HG03064 (cell line): ENCODE results near the gene PPP1R14D.

Experiments
- ATAC-seq: cut with Tn5 transposase; IDR thresholded peaks from one replicate; pipeline ENCODE4 v1.9.1; 2021; ENCODE audit warnings: low read depth; ENCODE audit not compliant: unreplicated experiment

Gene PPP1R14D

DNA sequence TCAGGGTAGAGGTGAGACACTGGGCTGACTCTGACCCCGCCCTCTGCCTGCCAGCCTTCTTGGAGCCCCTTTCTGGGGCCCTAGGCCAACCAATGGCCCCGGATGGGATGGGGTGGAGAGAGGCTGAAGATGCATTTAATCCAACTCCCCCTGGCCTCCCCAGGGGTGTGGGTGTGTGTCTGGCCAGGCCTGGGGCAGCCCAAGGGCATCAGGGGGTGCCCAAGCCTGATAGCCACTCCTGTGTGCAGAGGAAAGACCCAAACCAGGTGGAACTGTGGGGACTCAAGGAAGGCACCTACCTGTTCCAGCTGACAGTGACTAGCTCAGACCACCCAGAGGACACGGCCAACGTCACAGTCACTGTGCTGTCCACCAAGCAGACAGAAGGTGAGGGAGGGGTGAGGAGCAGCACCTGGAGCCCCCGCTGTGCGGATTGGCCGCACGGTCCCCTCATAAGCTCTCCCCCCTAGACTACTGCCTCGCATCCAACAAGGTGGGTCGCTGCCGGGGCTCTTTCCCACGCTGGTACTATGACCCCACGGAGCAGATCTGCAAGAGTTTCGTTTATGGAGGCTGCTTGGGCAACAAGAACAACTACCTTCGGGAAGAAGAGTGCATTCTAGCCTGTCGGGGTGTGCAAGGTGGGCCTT is 24.9 kb upstream of the PPP1R14D start:
- ATAC-seq = no peak

- no peak for ATAC-seq
Observed at GRCh38 chr15:40852529-40852928, 24.0 kb upstream of the PPP1R14D start.

DNA sequence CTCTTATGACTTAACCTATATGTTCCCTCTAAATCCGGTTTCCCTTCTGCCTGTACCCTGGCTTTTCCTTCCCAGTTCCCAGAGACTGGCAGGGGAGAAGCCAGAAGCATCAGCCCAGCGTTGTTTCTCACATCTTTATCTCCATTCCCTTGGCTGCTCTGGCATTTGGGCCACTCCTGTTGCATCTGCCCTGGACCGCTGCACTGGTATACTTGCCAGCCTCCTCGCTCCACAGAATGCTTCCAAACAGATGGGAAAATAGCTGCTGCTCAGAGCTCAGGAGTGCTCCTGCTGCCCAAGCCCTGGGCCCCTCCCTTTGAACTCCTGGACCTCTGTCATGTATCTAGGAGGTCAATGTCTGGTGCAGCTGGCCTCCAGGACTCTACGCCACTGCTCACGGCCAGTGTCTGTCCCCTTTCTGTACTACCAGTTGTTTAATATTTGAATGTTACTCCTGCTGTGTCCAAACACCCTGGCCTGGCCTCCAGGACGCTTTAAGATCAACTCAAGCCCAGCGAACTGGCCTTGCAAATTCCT is 22.1 kb upstream of the PPP1R14D start:
- no peak for ATAC-seq

DNA sequence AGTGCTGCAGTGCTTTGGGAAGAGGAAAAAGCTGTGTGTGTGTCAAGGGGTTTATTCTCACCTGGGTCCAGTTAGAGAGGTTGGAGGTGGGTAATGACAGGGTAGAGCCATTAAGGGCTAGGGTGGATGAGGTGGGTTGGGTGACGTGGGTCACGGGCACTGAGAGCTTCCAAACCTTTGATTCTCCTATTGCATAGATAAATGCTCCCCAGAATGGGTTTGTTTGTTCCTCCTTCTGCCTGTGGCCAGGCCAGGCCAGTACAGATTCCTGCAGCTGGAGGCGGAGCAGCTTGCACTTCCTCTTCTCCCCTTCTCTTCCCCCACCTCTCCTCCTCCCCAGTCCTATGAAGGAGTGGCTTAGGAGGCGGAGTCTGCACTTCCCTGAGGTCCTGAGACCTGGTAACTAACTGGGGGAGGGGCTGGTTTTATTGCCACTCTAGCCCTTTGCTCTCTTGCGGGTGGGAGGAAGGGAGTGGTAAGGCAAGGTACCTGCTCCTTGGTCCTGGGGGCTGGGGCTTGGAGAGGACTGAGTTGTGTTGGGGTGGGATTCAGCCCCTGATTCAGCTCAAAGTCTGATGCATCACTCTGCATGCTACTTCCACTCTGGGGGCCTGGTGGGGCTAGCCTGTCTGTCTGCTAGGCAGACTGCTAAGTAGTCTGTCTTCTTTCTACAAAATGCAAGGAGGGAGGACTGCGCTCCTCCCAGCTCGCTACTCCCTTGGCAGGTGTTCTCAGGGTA is 18.9 kb upstream of the PPP1R14D start:
- no peak for ATAC-seq

GRCh38 chr15:40846841-40847222 is 18.3 kb upstream of the PPP1R14D start:
- no peak for ATAC-seq

GRCh38 chr15:40845511-40846284 is 17.2 kb upstream of the PPP1R14D start:
- no peak for ATAC-seq

GRCh38 chr15:40845036-40845435 is 16.5 kb upstream of the PPP1R14D start:
- ATAC-seq = no peak

DNA sequence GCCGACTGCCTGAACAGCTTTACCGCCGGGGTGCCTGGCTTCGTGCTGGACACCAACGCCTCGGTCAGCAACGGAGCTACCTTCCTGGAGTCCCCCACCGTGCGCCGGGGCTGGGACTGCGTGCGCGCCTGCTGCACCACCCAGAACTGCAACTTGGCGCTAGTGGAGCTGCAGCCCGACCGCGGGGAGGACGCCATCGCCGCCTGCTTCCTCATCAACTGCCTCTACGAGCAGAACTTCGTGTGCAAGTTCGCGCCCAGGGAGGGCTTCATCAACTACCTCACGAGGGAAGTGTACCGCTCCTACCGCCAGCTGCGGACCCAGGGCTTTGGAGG is 16.2 kb upstream of the PPP1R14D start:
- no peak for ATAC-seq

- ATAC-seq = no peak
Observed at GRCh38 chr15:40843885-40844695, 15.6 kb upstream of the PPP1R14D start, which contains the start of gene SPINT1. TSS of gene SPINT1 (plus strand) at chr15:40844048. CDS start at chr15:40844555, 507 bp downstream.

- ATAC-seq = no peak
Observed at GRCh38 chr15:40843261-40843884, 14.9 kb upstream of the PPP1R14D start.

DNA sequence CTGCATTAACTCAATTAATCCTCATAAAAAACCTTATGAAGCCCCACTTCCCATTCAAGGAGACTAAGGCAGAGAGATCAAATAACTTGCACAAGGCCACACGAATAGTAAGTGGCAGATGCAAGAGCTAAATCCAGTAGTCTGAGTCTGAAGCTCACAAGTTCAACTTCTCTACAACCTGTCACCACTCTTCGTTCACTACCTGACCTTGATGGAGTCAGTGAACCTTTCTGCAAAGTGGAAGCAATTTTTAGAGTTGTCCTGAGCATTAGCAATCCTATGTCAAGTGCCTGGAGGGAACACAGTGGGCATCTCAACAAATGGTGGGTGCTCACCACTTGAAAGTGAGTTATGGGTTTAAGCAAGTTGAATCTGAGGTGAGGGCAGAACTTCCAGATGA is 13.2 kb upstream of the PPP1R14D start:
- ATAC-seq = no peak

DNA sequence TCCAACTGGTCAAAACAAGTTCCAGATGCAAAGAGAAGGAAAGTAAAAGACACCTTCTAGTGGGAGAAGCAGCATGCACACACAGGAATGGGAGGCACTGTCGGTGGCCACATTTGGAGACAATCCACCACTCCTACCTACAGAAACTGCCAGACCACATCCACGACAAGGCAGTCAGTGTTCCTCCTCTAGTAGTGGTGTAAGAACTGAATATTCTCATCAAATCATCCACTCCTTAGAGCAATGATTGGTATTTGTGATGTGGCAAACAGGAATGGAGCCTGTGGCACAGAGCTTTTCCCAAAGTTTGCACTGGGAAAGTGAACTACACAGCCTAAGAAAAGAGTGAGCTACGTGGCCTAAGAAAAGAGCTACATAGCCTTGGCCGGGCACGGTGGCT is 10.2 kb upstream of the PPP1R14D start:
- ATAC-seq = no peak

GRCh38 chr15:40836020-40836419 is 7.5 kb upstream of the PPP1R14D start:
- ATAC-seq = no peak

- no peak for ATAC-seq
Observed at GRCh38 chr15:40832903-40833302, 4.4 kb upstream of the PPP1R14D start.

GRCh38 chr15:40831861-40832260 is 3.4 kb upstream of the PPP1R14D start:
- no peak for ATAC-seq

DNA sequence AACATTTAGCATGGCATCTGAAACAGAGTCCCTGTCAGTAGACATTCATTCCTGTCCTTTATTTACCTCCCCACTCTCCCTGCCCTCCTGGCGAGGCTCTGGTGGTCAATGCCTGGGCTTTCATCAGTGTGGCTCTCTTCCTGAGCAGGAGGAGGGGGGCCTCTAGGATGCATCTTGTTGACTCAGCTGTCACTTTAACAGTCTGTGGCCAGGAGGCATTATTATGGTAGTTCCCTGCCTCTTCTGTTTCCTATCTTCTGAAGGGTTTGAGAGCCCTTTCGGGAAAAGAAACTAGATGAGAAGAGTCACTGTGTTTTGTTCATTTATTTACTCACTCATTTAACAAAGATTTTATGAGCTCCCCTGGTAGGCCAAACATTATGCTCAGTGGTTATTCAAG is 2.4 kb upstream of the PPP1R14D start:
- no peak for ATAC-seq

- no peak for ATAC-seq
Observed at GRCh38 chr15:40829115-40829514, 607 bp upstream of the PPP1R14D start.

GRCh38 chr15:40826423-40827075 is 2.0 kb downstream of the PPP1R14D start:
- ATAC-seq = no peak

GRCh38 chr15:40825661-40826422 is 2.7 kb downstream of the PPP1R14D start:
- no peak for ATAC-seq
